ENCODE results near the gene C1orf35. TPM values are rescaled to one million over a fixed set of nuclear protein-coding genes. Genes with fewer than 3 reads are reported as not detected.
A peak's percentile ranks its signal among the peaks of the same experiment; 100 is the strongest.

The C1orf35 gene
- total RNA-seq, 1 donor, result 5.6 TPM

DNA sequence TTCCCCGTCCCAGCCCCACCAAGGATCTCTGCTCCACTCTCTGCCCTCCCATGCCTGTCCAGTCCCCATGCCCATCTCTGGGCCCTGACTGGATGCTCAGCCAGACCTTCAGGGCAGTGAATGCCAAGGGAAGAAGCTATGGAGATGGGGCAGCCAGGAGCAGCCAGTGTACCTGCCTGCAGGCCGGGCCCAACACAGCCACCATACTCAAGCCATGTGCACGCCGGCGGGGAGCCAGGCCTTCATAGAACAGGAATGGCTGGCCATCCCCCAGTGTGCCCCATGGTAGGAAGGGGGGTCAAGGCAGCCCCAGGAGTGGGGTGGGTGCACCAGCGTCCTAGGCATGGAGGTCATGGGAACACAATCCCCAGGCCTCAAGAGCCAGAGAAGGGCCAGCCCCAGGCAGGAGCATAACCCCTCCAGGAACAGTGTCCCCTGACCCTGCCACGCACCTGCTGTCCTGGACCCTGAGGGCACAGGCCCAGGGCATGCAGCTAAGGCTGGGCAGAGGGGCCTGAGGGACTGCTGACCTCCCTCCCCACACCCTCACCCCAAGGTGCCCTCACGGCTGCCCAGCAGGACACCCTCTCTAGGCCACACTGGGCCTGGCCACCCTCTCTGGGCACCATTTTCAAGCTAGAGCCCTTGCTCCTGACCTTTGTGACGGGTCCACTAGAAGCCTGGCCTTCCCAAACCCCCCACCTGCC, 40.9 kb downstream of the C1orf35 start:
- TF ChIP-seq, protein P1, sequence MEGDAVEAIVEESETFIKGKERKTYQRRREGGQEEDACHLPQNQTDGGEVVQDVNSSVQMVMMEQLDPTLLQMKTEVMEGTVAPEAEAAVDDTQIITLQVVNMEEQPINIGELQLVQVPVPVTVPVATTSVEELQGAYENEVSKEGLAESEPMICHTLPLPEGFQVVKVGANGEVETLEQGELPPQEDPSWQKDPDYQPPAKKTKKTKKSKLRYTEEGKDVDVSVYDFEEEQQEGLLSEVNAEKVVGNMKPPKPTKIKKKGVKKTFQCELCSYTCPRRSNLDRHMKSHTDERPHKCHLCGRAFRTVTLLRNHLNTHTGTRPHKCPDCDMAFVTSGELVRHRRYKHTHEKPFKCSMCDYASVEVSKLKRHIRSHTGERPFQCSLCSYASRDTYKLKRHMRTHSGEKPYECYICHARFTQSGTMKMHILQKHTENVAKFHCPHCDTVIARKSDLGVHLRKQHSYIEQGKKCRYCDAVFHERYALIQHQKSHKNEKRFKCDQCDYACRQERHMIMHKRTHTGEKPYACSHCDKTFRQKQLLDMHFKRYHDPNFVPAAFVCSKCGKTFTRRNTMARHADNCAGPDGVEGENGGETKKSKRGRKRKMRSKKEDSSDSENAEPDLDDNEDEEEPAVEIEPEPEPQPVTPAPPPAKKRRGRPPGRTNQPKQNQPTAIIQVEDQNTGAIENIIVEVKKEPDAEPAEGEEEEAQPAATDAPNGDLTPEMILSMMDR (IDR thresholded peaks at IDR 0.05; ENCODE audit: insufficient read depth, low read depth, low read length), result no peak
- DNase-seq (ENCODE audit: low read depth), result no peak
- H3K4me3 ChIP-seq (ENCODE audit: low read depth, low read length), result no peak overlapping the region

DNA sequence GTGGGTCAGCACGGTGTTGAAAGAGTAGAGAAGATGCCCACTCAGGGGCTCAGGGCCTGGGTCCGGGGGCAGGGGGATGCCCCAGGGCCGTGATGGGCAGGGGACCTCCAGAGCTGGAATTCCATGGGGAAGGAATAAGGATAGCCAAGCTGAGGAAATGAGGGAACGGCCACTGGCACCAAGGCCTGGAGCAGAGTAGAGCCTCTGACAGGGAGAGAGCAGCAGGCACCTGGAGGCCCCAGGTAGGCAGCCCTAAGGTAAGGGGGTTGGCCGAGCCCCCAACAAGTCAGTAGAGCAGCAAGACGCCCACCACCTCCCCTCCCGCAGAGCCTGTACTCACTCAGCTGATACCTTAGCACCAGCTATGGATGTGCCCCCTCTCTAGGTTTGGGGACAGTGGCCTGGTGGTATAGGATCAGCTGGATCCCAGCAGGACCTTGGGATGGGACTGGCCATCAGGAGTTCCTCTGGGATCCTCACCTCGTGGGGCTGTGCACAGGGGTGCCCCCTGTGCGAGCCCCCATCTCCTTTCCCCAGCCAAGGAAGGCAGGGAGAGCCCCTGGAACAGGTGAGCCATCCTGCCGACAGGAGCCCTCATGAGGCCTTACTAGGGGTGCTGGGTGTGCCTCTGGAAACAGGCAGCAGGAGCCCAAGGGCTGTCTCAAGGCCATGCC, 41.6 kb downstream of the C1orf35 start:
- no peak overlapping the region for H3K4me3 ChIP-seq (ENCODE audit: low read depth, low read length)
- TF ChIP-seq, protein P1 (IDR thresholded peaks at IDR 0.05; ENCODE audit: insufficient read depth, low read depth, low read length), result no peak
- no peak for DNase-seq (ENCODE audit: low read depth)

DNA sequence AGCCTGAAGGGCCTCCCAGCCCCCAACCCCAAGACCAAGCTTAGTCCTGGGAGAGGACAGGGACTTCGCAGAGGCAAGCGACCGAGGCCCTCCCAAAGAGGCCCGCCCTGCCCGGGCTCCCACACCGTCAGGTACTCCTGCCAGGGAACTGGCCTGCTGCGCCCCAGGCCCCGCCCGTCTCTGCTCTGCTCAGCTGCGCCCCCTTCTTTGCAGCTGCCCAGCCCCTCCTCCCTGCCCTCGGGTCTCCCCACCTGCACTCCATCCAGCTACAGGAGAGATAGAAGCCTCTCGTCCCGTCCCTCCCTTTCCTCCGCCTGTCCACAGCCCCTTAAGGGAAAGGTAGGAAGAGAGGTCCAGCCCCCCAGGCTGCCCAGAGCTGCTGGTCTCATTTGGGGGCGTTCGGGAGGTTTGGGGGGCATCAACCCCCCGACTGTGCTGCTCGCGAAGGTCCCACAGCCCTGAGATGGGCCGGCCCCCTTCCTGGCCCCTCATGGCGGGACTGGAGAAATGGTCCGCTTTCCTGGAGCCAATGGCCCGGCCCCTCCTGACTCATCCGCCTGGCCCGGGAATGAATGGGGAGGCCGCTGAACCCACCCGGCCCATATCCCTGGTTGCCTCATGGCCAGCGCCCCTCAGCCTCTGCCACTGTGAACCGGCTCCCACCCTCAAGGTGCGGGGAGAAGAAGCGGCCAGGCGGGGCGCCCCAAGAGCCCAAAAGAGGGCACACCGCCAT, 42.5 kb downstream of the C1orf35 start:
- peak overlapping the region; percentile 42 for H3K4me3 ChIP-seq (ENCODE audit: low read depth, low read length)
- TF ChIP-seq, protein P1 (IDR thresholded peaks at IDR 0.05; ENCODE audit: insufficient read depth, low read depth, low read length), result no peak
- no peak for DNase-seq (ENCODE audit: low read depth)

DNA sequence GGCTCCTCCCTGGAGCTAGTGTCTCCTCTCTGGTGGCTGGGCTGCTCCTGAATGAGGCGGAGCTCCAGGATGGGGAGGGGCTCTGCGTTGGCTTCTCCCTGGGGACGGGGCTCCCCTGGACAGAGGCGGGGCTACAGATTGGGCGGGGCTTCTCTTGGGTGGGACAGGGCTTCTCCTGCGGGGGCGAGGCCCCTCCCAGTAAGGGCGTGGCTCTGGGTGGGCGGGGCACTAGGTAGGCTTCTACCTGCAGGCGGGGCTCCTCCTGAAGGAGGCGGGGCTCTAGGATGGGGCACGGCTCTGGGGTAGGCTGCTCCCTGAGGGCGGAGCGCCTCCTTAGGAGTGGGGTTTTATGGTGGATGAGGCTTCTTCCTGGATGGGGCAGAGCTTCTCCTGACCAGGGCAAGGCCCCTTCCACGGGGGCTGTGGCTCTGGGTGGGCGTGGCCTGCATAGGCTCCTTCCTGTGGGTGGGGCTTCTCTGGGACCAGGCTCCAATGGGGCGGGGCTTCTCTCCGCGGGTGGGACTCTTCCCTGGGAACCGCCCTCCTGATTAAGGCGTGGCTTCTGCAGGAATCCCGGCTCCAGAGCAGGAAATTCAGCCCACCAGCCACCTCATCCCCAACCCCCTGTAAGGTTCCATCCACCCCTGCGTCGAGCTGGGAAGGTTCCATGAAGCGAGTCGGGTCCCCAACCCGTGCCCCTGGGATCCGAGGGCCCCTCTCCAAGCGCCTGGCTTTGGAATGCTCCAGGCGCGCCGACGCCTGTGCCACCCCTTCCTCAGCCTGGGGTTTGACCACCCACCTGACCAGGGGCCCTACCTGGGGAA, 43.3 kb downstream of the C1orf35 start:
- peak; percentile 21 for DNase-seq (ENCODE audit: low read depth)
- H3K4me3 ChIP-seq (ENCODE audit: low read depth, low read length), result peak overlapping the region; percentile 42
- TF ChIP-seq, protein P1 (IDR thresholded peaks at IDR 0.05; ENCODE audit: insufficient read depth, low read depth, low read length), result no peak

DNA sequence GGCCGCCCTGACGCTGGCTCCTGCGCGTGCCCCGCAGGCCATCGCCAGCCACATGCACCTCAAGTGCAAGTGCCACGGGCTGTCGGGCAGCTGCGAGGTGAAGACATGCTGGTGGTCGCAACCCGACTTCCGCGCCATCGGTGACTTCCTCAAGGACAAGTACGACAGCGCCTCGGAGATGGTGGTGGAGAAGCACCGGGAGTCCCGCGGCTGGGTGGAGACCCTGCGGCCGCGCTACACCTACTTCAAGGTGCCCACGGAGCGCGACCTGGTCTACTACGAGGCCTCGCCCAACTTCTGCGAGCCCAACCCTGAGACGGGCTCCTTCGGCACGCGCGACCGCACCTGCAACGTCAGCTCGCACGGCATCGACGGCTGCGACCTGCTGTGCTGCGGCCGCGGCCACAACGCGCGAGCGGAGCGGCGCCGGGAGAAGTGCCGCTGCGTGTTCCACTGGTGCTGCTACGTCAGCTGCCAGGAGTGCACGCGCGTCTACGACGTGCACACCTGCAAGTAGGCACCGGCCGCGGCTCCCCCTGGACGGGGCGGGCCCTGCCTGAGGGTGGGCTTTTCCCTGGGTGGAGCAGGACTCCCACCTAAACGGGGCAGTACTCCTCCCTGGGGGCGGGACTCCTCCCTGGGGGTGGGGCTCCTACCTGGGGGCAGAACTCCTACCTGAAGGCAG, 44.0 kb downstream of the C1orf35 start:
- DNase-seq (ENCODE audit: low read depth), result no peak
- TF ChIP-seq, protein P1 (IDR thresholded peaks at IDR 0.05; ENCODE audit: insufficient read depth, low read depth, low read length), result no peak
- no peak overlapping the region for H3K4me3 ChIP-seq (ENCODE audit: low read depth, low read length)
